HL-60 (cell line): Measurements from ENCODE around the gene FGF22.

Experiments used
- DNase-seq, 2 experiments: peaks; one replicate each; pipeline ENCODE4 v3.0.0-alpha.2; 2010 to 2020; ENCODE audit warnings: low read depth in 1 of 2, low spot score in 1 of 2
- H3K27ac ChIP-seq: fragments of 250-450 bp; sonication (Bioruptor Pico); replicated peaks from 2 replicates; pipeline ENCODE4 v1.5.1; 2020; ENCODE audit warnings: mild to moderate bottlenecking, moderate library complexity
- H3K27me3 ChIP-seq: fragments of 250-450 bp; sonication (Bioruptor Pico); 2 replicates; pipeline ENCODE4 v1.5.1; 2021; ENCODE audit warnings: mild to moderate bottlenecking, moderate library complexity; ENCODE audit not compliant: insufficient read depth, poor library complexity, severe bottlenecking
- H3K4me3 ChIP-seq: replicated peaks from 2 replicates; pipeline ENCODE4 v1.5.1; 2011; ENCODE audit warnings: mild to moderate bottlenecking, control low read depth, low read length; ENCODE audit not compliant: insufficient read depth
- CTCF ChIP-seq: IDR thresholded peaks from one replicate; pipeline ENCODE4 v1.5.1; 2011; ENCODE audit warnings: low read length, control low read depth, inconsistent platforms; ENCODE audit not compliant: insufficient read depth
- GABPA ChIP-seq: IDR thresholded peaks from 2 replicates; pipeline ENCODE4 v1.6.1; 2012; ENCODE audit warnings: low read depth
- POLR2AphosphoS5 ChIP-seq: IDR thresholded peaks from 2 replicates; pipeline ENCODE4 v1.6.1; 2012; ENCODE audit warnings: low read depth
- REST ChIP-seq: IDR thresholded peaks from 2 replicates; pipeline ENCODE4 v1.6.1; 2012; ENCODE audit warnings: low read depth; ENCODE audit not compliant: insufficient replicate concordance
- SPI1 ChIP-seq: IDR thresholded peaks from 2 replicates; pipeline ENCODE4 v1.6.1; 2012; ENCODE audit warnings: low read depth, mild to moderate bottlenecking, borderline replicate concordance

FGF22 gene

GRCh38 chr19:653425-653824 is 13.7 kb downstream of the FGF22 start:
- Histone ChIP-seq H3K4me3 (no peak overlapping the region), H3K27me3 (no peaks in the 10 kb centered on the region), H3K27ac (no peak overlapping the region)
- DNase-seq, result no peak
- TF ChIP-seq CTCF (no peak), GABPA (no peak), SPI1 (no peak), REST (no peak), POLR2AphosphoS5 (no peak)

GRCh38 chr19:655691-656090 is 16.0 kb downstream of the FGF22 start:
- no peaks in the 10 kb centered on the region for H3K27me3 ChIP-seq
- H3K4me3 ChIP-seq, result no peak overlapping the region
- no peak for DNase-seq
- TF ChIP-seq REST, result no peak
- TF ChIP-seq POLR2AphosphoS5, result no peak
- no peak for TF ChIP-seq CTCF
- no peak for TF ChIP-seq SPI1
- TF ChIP-seq GABPA, result no peak
- no peak overlapping the region for H3K27ac ChIP-seq

DNA sequence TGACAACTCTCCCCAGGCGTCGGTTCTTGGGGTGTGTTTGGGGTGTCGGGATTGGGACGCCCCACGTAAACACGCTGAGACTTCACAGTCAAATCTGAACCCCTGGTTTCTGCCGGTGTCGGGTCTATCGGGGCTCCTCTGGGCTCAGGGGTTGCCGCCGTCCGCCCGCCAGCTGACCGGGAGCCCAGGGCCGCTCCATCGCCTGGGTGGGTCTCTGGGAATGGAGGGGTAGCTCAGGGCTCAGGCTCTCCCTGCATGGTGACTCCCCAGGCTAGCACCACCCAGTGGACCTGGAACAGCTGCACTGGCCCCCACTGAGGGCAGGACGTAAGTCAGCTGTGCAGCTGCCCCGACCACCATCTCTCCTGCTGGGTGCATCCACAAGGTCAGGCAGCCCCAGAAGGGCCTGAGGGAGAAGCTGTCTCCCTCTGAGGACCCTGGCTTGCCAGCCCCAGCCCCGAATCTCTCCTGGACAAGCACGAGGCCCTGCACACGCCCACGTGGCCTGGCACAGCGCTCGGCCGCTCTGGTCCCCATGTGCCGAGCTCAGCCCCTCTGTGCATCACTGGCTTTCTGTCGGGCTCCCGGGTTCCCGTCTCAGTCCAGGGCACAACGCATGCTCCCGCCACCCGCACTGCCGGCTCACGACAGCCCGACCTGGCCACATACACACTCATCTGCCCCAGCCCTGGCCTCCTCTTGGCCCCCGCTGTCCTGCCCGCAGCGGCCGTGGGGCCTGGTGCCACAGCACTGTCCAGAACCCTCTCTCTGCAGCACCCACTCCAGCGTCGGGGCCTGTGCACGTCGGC is 17.3 kb downstream of the FGF22 start:
- Histone ChIP-seq H3K27ac (no peak overlapping the region), H3K27me3 (no peaks in the 10 kb centered on the region), H3K4me3 (no peak overlapping the region)
- TF ChIP-seq GABPA (no peak), POLR2AphosphoS5 (0 out of 2 replicates have a peak, but pooled peaks have one; percentile 16)
- no peak for DNase-seq

DNA sequence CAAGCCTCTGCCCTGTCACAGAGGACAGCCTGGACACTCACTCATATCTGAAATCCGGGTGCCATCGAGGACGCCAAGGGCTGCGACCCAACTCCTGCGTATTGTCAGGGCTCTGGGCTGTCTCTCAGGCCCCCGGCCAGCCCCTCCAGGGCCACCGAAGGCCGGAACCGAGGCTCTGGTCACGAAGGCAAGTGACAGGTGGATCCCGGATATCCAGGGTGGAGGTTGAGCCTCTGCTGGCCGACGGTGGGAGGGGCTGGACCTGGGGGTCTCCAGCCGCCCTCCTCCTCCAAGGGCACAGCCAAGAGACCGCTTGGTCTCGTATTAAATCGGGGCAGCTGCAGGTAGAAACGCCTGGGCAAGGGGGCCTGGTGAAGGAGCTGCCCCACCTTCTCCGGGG is 17.9 kb downstream of the FGF22 start:
- no peak for TF ChIP-seq CTCF
- TF ChIP-seq REST, result no peak
- TF ChIP-seq GABPA, result no peak
- no peak for TF ChIP-seq POLR2AphosphoS5
- TF ChIP-seq SPI1, result no peak
- no peaks in the 10 kb centered on the region for H3K27me3 ChIP-seq
- no peak overlapping the region for H3K4me3 ChIP-seq
- H3K27ac ChIP-seq, result no peak overlapping the region
- DNase-seq, result no peak
